ENCODE measurements around the gene POP5.
"Not testable (repeated sequence)": the region's sequence is repeated elsewhere in the genome, so short reads cannot be mapped to it uniquely, and the experiment has no call there.

POP5 gene

DNA sequence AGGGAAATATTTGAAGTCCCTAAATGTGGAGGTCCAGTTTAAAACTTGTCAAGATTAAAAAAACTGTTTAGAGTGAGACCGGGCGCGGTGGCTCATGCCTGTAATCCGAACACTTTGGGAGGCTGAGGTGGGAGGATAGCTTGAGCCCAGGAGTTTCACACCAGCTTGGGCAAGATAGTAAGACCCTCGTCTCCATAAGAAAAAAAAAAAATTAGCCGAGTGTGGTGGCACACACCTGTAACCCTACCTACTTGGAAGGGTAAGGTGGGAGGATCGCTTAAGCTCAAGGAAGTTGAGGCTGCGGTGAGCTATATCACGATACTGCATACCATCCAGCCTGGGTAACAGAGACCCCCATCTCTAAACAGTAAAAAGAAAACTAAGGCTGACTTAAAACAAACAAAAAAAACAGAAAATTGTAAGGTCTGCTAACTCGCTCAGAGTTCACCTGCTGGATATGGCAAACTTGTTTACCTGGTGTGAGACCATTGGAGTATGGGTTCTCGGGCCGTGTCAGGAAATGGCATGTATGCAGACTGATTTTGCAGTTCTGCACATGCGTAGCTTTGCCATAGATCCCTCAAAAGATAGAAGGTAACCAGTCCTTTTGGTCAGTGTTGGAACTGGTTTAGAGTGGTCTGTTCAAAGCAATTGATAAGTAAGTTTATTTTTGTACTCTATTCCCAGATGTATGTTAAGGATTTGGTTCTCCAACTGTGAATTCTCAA is 45.0 kb downstream of the POP5 start:
- DNase-seq = peak; percentile 76

DNA sequence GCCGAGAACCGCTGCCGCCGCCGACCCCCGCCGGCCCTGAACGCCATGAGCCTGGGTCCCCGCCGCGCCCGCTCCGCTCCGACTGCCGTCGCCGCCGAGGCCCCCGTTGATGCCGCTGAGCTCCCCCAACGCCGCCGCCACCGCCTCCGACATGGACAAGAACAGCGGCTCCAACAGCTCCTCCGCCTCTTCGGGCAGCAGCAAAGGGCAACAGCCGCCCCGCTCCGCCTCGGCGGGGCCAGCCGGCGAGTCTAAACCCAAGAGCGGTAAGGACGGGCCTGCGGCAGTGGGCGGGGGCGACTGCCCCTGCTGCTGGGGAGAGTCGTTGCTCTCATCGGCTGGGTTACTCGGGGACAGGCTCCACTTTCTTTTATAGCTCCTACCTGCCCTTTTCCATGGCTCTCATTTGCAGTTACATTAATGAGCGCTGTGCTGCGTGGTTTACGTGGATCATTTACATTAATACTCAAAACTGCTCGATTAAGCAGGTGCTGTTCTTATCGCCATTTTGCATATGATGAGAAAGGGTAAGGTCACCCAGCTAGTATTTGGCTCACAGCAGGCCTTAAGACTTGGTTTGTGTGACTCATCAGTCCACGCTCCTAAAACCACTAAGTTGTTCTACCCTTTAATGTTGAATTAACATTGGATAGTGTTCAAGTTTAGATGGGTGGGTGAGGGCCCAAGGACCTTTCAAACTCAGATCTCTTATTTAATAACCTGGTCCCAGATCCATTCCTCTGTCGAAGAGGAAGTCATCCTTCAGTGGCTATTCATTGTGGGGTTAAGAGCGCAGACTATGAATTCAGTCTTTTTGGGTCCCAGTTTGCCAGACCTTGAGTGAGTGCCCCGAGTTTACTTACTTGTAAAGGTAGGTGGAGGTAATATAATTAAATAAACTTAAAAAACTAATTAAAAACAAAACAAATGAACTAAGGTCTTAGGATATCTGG is 46.2 kb downstream of the POP5 start:
- DNase-seq = peak; percentile 84

DNA sequence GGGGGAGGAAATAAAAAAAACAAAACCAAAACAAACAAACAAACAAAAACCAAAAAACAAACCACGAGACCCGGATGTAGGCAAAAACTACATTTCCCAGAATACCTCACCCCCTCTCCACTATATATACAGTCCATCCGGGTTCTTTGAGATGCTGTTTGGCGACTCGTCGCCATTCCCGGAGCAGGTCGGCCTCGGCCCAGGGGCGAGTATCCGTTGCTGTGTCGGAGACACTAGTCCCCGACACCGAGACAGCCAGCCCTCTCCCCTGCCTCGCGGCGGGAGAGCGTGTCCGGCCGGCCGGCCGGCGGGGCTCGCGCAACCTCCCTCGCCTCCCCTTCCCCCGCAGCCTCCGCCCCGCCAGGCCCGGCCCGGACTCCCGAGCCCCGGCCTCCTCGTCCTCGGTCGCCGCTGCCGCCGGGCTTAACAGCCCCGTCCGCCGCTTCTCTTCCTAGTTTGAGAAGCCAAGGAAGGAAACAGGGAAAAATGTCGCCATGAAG is 46.9 kb downstream of the POP5 start, which contains the start of gene RNF10:
Gene RNF10 (plus strand): TSS at position 154 of the 500 bp plus-strand sequence. CDS start 456 bp downstream, outside the sequence.
- DNase-seq = peak; percentile 89

DNA sequence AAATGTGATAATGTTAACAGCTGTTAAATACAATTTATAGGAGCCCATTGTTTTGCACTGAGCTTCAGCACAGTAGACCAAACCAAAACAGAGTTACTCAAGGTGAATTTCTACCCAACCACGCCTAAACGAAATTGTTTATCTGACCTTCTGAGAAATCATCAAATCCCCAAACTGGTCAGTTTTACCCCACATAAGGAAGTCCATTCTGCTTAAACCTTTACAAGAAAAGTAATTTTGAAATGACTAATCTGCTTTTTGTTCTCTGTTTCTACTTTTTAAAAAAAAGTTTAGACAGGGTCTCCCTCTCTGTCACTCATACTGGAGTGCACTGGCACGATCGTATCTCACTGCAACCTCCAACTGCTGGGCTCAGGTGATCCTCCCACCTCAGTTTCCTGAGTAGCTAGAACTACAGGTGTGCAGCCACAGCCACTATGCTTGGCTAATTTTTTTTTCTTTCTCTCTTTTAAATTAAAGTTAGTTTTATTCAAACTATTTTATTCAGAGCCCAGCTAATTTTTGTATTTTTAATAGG is 48.4 kb downstream of the POP5 start:
- DNase-seq = peak; percentile 57

DNA sequence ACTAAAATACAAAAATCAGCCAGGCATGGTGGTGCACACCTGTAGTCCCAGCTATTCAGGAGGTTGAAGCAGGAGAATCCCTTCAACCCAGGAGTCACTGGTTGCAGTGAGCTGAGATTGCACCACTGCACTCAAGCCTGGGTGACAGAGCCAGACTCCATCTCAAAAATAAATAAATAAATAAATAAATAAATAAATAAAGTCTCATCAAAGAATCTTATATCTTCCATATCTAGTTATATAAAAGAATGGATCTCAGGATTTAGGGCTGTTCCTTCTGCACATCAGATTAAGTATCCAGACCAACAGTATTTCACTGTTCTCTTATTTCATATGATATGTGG is 50.8 kb downstream of the POP5 start:
- not testable (repeated sequence) for DNase-seq

DNA sequence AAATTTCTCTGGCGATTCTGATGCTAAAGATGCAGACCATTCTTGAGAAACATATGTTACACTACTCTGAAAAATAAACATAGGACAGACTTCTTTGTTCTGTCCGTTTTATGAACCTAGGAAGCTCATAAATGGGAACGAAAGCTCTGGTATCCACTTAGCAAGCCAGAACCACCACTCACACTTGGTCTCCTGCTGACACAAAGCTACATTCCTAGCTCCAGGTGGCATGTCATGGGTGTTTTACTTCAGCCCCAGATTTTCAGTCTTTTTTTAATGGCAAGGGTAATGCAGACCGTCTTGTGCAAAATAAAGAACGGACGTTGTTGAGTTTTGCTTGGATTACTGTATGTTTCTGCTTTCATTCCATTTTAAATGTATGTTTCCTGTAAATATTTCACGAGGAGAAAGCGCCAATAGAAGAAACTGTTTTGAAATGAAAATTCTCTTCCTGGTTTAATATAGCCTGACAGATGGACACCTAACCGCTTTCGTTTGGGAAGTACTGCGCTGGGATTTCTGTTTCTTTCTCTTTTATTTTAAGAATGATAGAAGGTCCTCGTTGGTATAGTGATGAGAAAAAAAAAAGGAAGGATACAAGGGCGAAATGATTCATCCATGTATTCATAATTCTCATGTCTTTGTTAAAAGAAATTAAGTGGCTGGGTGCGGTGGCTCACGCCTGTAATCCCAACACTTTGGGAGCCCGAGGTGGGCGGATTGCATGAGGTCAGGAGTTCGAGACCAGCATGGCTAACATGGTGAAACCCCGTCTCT is 51.4 kb downstream of the POP5 start:
- no peak for DNase-seq

DNA sequence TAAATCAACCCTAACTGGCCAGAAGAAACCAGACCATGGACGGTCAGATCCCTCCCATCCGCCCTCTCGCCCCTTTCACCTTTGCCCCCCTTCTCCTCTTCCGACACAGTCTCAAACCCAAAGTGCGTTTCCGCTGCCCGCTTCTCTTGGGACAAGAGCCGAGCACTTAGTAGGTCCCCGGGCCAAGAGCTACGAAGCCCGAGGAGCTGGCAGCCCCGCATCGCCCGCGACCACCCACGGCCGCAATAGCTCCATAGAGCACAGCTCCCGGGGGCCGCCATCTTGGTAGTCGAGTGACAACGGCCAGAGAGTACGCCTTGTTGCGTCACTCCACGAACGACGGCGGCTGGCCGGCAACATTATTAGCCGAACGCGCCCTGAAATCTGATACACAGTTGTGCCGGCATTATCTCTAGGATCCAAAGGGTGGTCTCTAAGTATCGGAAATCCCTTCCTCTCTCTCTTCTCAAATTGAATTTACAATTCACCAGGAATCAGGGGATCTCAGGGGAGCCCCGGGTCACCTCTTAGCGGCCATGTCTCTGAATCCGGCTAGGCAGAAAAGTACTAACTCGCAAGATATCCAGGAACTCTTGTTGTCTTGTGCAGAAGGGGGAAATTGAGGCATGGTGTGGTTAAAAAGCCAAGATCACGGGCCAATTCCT is 52.2 kb downstream of the POP5 start, which contains the start of gene COQ5:
Gene COQ5 (minus strand): TSS at position 298 of the 665 bp plus-strand sequence. CDS start 17 bp downstream, at position 281.
- peak; percentile 93 for DNase-seq

All from activated effector memory CD4-positive, alpha-beta T cell treated with anti-CD3 and anti-CD28 coated beads, Interleukin-2, amount 50 U/mL, for 16 hours (primary cell).